Erythroblast (primary cell): ENCODE data around the gene KRT2.

Experiments
- GATA1 ChIP-seq: IDR thresholded peaks from 2 replicates; pipeline ENCODE4 v1.6.1; 2011; ENCODE audit warnings: low read depth, mild to moderate bottlenecking, control low read depth, low read length, moderate library complexity
- POLR2A ChIP-seq: IDR thresholded peaks from 2 replicates; pipeline ENCODE4 v1.6.1; 2011; ENCODE audit warnings: mild to moderate bottlenecking, low read length

DNA sequence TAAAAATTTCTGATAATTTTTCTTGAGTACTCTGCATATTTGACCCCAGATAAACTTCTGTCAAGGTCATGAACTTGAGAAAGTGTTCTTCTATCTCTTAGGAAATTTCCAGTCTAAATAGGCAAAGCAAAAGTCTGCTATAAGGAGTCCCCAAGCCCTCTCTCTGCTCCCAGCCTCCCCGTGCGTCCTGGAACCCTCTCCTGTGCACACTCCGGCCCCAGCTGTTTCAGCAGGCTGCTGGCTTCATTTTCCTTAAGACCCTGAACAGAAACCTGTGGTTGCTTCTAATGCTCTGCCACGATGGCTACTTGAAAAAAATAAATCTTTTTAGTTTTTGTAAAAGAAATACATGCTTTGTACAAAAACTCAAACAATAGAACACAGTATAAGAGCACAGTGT is 14.7 kb downstream of the KRT2 start:
- TF ChIP-seq POLR2A (no peak), GATA1 (no peak)
